ENCODE results near the gene CACNA1B. TPM values are rescaled to one million over a fixed set of nuclear protein-coding genes. Genes with fewer than 3 reads are reported as not detected.
A peak's percentile ranks its signal among the peaks of the same experiment; 100 is the strongest.
"Not testable (repeated sequence)": the region's sequence is repeated elsewhere in the genome, so short reads cannot be mapped to it uniquely, and the experiment has no call there.

The CACNA1B gene
- total RNA-seq, 4 donors from 2014 or later: 0.13 to 0.42 (median 0.31) TPM

GRCh38 chr9:138142528-138143244, 265.1 kb downstream of the CACNA1B start:
- H3K27me3 ChIP-seq; H3K9me3 ChIP-seq; intact Hi-C loops (cut with DNase I); DNase-seq (ENCODE audit: extremely low spot score); H3K27ac ChIP-seq (replicated peaks in 1 of 4); H3K36me3 ChIP-seq; H3K4me1 ChIP-seq; H3K4me3 ChIP-seq: not testable (repeated sequence)
- 76% methylated on average over 11 of the region's 11 CpGs for WGBS

GRCh38 chr9:138143491-138143890, 265.9 kb downstream of the CACNA1B start:
- H3K4me1 ChIP-seq; H3K4me3 ChIP-seq; H3K36me3 ChIP-seq; H3K27ac ChIP-seq (replicated peaks in 1 of 4); intact Hi-C loops (cut with DNase I); DNase-seq (ENCODE audit: extremely low spot score); H3K9me3 ChIP-seq; H3K27me3 ChIP-seq: not testable (repeated sequence)
- 33% methylated on average over 1 of the region's 7 CpGs for WGBS

- DNase-seq (ENCODE audit: extremely low spot score); H3K4me3 ChIP-seq; H3K36me3 ChIP-seq; H3K9me3 ChIP-seq; H3K27ac ChIP-seq (replicated peaks in 1 of 4); intact Hi-C loops (cut with DNase I): not testable (repeated sequence)
- H3K27me3 ChIP-seq: peaks cover 0 to 32% (median 5%) of the 10 kb centered on the region in 4 donors
- WGBS: no CpG with 5 or more reads among the region's 34 CpGs
- peaks cover 5 to 12% (median 9%) of the 10 kb centered on the region in 4 donors for H3K4me1 ChIP-seq
- TF ChIP-seq CTCF (IDR thresholded peaks at IDR 0.05): peak in 1 of 3 experiments; percentile 12
Measured at GRCh38 chr9:138147556-138147955, 270.0 kb downstream of the CACNA1B start.

GRCh38 chr9:138149672-138150656, 272.4 kb downstream of the CACNA1B start:
- H3K36me3 ChIP-seq; DNase-seq (ENCODE audit: extremely low spot score); intact Hi-C loops (cut with DNase I); H3K9me3 ChIP-seq; H3K27ac ChIP-seq (replicated peaks in 1 of 4): not testable (repeated sequence)
- peak in 2 of 3 experiments; percentile 35 to 53 for TF ChIP-seq CTCF (IDR thresholded peaks at IDR 0.05)
- peak overlapping the region; percentile 24 to 51 (median 38) for H3K4me3 ChIP-seq
- WGBS: 44% methylated on average over 32 of the region's 81 CpGs
- H3K27me3 ChIP-seq: peaks cover 0 to 24% (median 5%) of the 10 kb centered on the region in 4 donors
- H3K4me1 ChIP-seq: peaks cover 5 to 12% (median 9%) of the 10 kb centered on the region in 4 donors

GRCh38 chr9:138155788-138156187, 278.2 kb downstream of the CACNA1B start:
- H3K4me1 ChIP-seq; H3K27ac ChIP-seq (replicated peaks in 1 of 4); intact Hi-C loops (cut with DNase I); H3K4me3 ChIP-seq; H3K36me3 ChIP-seq; DNase-seq (ENCODE audit: extremely low spot score); H3K9me3 ChIP-seq; H3K27me3 ChIP-seq: not testable (repeated sequence)
- WGBS: 83% methylated on average over 5 of the region's 5 CpGs

- H3K27me3 ChIP-seq; DNase-seq (ENCODE audit: extremely low spot score); H3K27ac ChIP-seq (replicated peaks in 1 of 4); H3K9me3 ChIP-seq; intact Hi-C loops (cut with DNase I); H3K36me3 ChIP-seq; H3K4me3 ChIP-seq; H3K4me1 ChIP-seq: not testable (repeated sequence)
- 0% methylated on average over 1 of the region's 1 CpG for WGBS
Measured at GRCh38 chr9:138166793-138167192, 289.2 kb downstream of the CACNA1B start.

Small RNA genes within 50 kb of the gene (small RNA-seq; reads per million reads assigned to genes)
- gene AL591424.2 (0 reads per million in 3 donors), gene MIR602 (0 reads per million in 3 donors)

All from esophagus muscularis mucosa (tissue), 4 donors.